NB4 (cell line): ENCODE data around the gene PDE6B.
"Not testable (repeated sequence)": the region's sequence is repeated elsewhere in the genome, so short reads cannot be mapped to it uniquely, and the experiment has no call there.

Experiments used
- DNase-seq: peaks from one replicate; pipeline ENCODE4 v3.0.0; 2010; ENCODE audit warnings: low read depth
- H3K4me3 ChIP-seq: one replicate; pipeline ENCODE4 v1.5.1; 2011; ENCODE audit warnings: mild to moderate bottlenecking, low read depth, low read length, moderate library complexity
- CTCF ChIP-seq: IDR thresholded peaks from one replicate; pipeline ENCODE4 v1.5.1; 2012; ENCODE audit warnings: low read depth, low read length
- MAX ChIP-seq: IDR thresholded peaks from 2 replicates; pipeline ENCODE4 v1.6.1; 2011; ENCODE audit warnings: low read depth, low read length
- MYC ChIP-seq: IDR thresholded peaks from 2 replicates; pipeline ENCODE4 v1.6.1; 2011; ENCODE audit warnings: low read depth, low read length
- POLR2A ChIP-seq: IDR thresholded peaks from 2 replicates; pipeline ENCODE4 v1.6.1; 2011; ENCODE audit warnings: mild to moderate bottlenecking; ENCODE audit not compliant: insufficient read length; ENCODE audit errors: extremely low read depth

The PDE6B gene

GRCh38 chr4:633976-634598, 8.7 kb downstream of the PDE6B start:
- TF ChIP-seq POLR2A = no peak
- TF ChIP-seq MYC = no peak
- no peak for TF ChIP-seq MAX
- TF ChIP-seq CTCF = no peak
- H3K4me3 ChIP-seq = no peak overlapping the region
- DNase-seq = no peak

GRCh38 chr4:634599-634985, 9.2 kb downstream of the PDE6B start:
- no peak overlapping the region for H3K4me3 ChIP-seq
- no peak for DNase-seq
- TF ChIP-seq MAX = no peak
- no peak for TF ChIP-seq POLR2A
- no peak for TF ChIP-seq CTCF
- no peak for TF ChIP-seq MYC

- H3K4me3 ChIP-seq, DNase-seq: not testable (repeated sequence)
Measured at GRCh38 chr4:635066-635835, 9.9 kb downstream of the PDE6B start.

- no peak overlapping the region for H3K4me3 ChIP-seq
- no peak for TF ChIP-seq POLR2A
- TF ChIP-seq MAX = no peak
- no peak for TF ChIP-seq CTCF
- no peak for TF ChIP-seq MYC
- no peak for DNase-seq
Measured at GRCh38 chr4:635851-636627, 10.7 kb downstream of the PDE6B start.

GRCh38 chr4:636628-637159, 11.3 kb downstream of the PDE6B start:
- DNase-seq = no peak
- TF ChIP-seq MAX = no peak
- no peak for TF ChIP-seq CTCF
- no peak for TF ChIP-seq MYC
- no peak for TF ChIP-seq POLR2A
- no peak overlapping the region for H3K4me3 ChIP-seq

- DNase-seq = no peak
- no peak overlapping the region for H3K4me3 ChIP-seq
- TF ChIP-seq CTCF = no peak
- no peak for TF ChIP-seq POLR2A
- no peak for TF ChIP-seq MYC
- no peak for TF ChIP-seq MAX
Measured at GRCh38 chr4:637536-638280, 12.3 kb downstream of the PDE6B start.

- not testable (repeated sequence) for H3K4me3 ChIP-seq, DNase-seq
Measured at GRCh38 chr4:642366-642765, 17.0 kb downstream of the PDE6B start.
